ENCODE data around the gene PAF1.
A peak's percentile ranks its signal among the peaks of the same experiment; 100 is the strongest.
"Not testable (repeated sequence)": the region's sequence is repeated elsewhere in the genome, so short reads cannot be mapped to it uniquely, and the experiment has no call there.

The PAF1 gene

DNA sequence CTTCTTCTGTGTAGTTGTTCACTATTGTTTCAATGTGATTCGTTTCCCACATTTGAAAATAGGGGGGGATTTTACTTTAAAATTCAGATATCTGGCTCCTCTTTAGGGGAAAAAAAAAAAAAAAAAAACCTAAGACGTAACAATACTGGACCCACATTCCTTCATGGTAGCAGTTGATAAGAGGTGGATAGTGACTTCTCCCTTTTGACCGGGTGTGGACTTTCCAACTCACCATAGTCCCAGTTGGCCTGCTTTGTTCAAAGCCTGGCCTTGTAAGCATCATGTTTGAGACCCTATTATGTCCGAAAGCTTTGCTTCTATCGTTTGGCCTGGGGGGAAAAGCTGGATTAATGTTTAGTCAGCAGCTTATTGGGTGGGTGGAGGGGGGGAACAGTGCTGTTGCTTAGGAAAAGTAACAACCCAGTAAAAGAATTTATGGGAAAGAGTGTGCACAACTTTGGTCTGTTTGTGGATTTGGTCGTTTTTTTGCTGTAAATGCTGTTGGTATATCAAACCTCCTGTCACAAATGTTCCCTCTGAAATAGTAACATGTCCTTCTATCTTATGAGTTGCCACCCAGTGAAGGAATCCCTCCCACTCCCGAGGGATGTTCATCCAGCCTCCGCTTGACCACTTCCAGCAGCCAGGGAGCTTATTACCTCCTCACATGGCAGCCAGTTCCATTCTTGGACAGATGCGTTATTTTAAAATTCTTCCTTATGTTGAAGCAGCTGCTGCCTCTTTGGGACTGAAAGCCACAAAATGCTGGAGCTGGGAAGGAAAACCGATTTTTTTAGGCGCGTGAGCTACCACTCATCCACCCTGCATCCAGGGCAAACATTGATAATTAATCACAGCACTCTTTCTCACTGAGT lies 38.3 kb downstream of the PAF1 start:
- no peak for DNase-seq (ENCODE audit: low spot score)

DNA sequence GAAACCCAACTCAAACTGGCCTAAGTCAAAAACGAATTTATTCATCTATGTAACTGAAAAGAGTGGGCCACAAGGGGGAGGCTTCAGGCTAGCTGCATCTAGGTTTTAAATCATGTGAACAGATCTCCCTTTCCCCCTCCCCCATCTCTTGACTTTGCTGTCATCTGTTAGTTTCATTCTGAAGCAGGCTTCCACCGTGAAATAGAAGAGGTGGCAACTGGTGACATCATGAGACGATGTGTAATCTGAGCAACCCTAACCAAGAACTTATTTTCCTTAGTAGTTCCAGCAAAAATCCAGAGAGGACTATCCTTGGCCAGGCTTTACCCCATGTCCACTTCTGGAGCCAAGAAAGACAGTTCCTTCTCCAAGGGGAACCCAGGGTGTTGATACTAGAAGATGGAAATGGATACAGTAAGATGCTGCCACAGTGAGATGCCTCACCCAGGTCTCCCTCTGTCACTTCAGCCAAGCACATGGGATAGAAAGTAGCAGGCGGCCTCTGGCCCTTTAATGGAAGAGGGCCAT lies 39.3 kb downstream of the PAF1 start:
- peak; percentile 18 for DNase-seq (ENCODE audit: low spot score)

GRCh38 chr19:39350156-39350555 lies 40.8 kb downstream of the PAF1 start:
- DNase-seq (ENCODE audit: low spot score): no peak

DNA sequence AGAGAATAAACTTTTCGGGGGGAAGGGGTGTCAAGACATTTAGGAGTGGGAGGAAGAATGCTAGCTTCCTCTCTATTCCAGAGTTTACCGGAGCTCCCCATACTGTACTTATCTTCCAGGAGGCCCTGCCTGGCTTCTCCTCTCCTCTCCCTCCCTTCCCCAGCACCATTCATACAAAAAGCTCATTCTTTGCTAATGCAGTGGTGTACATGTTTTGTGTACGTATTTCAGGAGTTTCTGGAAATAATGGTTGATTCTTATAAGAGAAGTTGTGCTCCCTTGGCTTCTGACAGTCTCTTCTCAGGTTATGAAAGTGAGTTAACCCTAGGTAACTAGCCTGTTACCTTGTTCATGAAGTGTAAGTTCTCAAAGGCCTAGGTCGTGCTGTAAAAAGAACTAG lies 41.6 kb downstream of the PAF1 start:
- DNase-seq (ENCODE audit: low spot score): no peak

DNA sequence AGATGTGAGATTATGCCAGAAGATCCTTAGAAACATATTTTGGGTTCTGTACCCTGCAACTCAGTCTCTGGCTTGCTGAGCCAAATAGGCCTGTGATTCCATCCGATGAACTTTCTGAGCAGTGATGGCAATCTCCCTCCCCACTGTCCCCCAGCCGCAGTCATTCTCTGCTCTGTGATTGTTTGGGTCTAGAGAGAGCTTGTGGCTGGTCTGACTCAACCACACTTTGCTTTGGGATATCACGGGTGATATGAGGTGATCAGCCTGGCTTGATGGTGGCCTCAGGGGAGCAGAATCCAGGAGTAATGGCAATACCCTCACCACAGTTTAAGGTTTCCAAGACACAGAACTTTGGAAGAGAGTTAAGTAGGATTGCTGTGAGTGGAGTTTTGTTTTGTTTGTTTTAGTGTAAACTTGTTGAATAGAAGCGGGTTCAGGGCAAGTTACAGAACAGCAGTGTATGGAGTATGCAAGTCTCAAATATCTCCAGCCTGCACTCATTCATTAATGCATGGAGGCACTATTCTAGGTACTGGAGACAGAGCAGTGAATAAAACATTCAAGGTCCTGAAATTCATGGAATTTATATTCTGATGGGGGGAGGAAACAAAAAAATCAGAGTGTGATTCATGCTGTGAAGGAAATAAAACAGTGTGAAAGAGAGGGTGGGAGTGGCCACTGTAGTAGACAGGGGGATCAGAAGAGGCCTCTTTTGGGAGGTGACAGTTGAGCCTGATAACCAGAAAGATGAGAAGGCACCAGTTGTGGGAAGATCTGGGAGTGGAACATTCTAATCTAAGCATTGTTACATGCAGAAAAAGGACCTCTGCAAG lies 43.4 kb downstream of the PAF1 start:
- DNase-seq (ENCODE audit: low spot score): no peak

GRCh38 chr19:39345956-39346355 lies 45.0 kb downstream of the PAF1 start:
- no peak for DNase-seq (ENCODE audit: low spot score)

DNA sequence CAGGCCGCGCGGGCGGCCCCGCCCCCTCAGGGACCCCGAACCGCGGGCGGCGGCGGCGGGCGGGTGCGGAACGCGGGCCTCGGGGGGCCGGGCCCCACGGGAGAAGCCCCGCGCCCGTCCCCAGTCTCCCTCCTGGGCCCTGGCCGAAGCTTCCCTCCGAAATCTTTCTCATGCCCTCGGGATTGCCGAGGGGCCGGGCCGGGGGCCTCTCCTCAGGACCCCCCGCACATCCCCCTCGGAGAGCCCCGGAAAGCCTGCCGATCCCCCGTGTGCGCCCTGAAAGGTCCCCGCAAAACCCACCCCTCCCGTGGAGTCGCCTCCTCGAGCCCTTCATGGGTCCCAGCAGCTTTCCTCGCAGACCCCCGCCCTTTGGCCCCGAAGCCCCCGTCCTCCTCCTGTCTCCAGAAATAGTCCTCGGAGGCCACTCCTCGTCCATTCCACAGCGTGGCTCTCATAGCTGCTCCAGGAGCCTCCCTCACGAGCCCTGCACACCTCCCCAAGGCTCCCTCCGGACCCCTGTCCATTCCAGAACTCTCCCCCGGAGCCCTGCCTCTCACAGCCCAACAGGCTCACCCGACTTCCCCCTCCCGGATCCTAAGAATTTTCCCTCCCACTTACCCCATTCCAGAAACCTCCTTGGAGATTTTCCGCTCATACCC lies 48.1 kb downstream of the PAF1 start:
- DNase-seq (ENCODE audit: low spot score): no peak

GRCh38 chr19:39341719-39342604 lies 48.9 kb downstream of the PAF1 start, which contains the start of gene SAMD4B:
SAMD4B (plus strand) TSS chr19:39342421; CDS start chr19:39356894, 14,473 bp downstream.
- DNase-seq (ENCODE audit: low spot score): peak; percentile 99

- DNase-seq (ENCODE audit: low spot score): no peak
Measured at GRCh38 chr19:39341129-39341718, 49.7 kb downstream of the PAF1 start.

- not testable (repeated sequence) for DNase-seq (ENCODE audit: low spot score)
Measured at GRCh38 chr19:39340156-39340555, 50.8 kb downstream of the PAF1 start.

- DNase-seq (ENCODE audit: low spot score): no peak
Measured at GRCh38 chr19:39339674-39340073, 51.2 kb downstream of the PAF1 start.

- DNase-seq (ENCODE audit: low spot score): no peak
Measured at GRCh38 chr19:39336483-39336882, 54.4 kb downstream of the PAF1 start.

Measured in CD4-positive, alpha-beta T cell treated with Interleukin-15 for 4 hours (primary cell).